ENCODE data around the gene PNKP. TPM values are rescaled to one million over a fixed set of nuclear protein-coding genes. Genes with fewer than 3 reads are reported as not detected.
A peak's percentile ranks its signal among the peaks of the same experiment; 100 is the strongest.

Gene PNKP
- total and polyA plus RNA-seq, 2 of the 8 experiments (the other 6 are each of a cell fraction or from before 2014, with no cell fraction given), result 45.8 to 105 TPM

- TF ChIP-seq SIN3A (conservative IDR thresholded peaks at IDR 0.05 in 1 of 2, IDR thresholded peaks at IDR 0.05 in 1 of 2; ENCODE audit: low read depth in 1 of 2, low read length in 2 of 2) (peak; percentile 41 to 81; a peak in 3 of 4 replicates), TBP (IDR thresholded peaks at IDR 0.05; ENCODE audit: low read depth, low read length) (peak; percentile 37; the same call in 1 of the 2 replicates), CREB1 (IDR thresholded peaks at IDR 0.05) (peak; percentile 82), SIX5 (IDR thresholded peaks at IDR 0.05; ENCODE audit: low read depth, low read length) (no peak), KDM1A (IDR thresholded peaks at IDR 0.05; ENCODE audit: borderline replicate concordance, low read length) (no peak), E2F6 (IDR thresholded peaks at IDR 0.05) (peak; percentile 100), ZNF274 (IDR thresholded peaks at IDR 0.05; ENCODE audit: borderline replicate concordance, extremely low read depth, low read length) (no peak), CTBP2 (IDR thresholded peaks at IDR 0.05; ENCODE audit: borderline replicate concordance, insufficient read depth, insufficient read length, low read length) (no peak), NRF1 (IDR thresholded peaks at IDR 0.05; ENCODE audit: low read depth, low read length) (no peak), EP300 (IDR thresholded peaks at IDR 0.05; ENCODE audit: borderline replicate concordance in 1 of 2, low read depth in 2 of 2, low read length in 2 of 2) (peak in 1 of 2 experiments; percentile 47; a peak in 1 of 3 replicates), BRCA1 (IDR thresholded peaks at IDR 0.05; ENCODE audit: low read depth, low read length) (no peak), CTCF (IDR thresholded peaks at IDR 0.05; ENCODE audit: control extremely low read depth in 1 of 3, insufficient read depth in 1 of 3, low read depth in 1 of 3, low read length in 3 of 3) (peak; percentile 77 to 94 (median 87)), SP4 (IDR thresholded peaks at IDR 0.05; ENCODE audit: low read length) (no peak), RAD21 (IDR thresholded peaks at IDR 0.05 in 1 of 2, conservative IDR thresholded peaks at IDR 0.05 in 1 of 2; ENCODE audit: low read depth in 2 of 2, low read length in 2 of 2) (peak; percentile 18 to 45; a peak in 3 of 4 replicates), SUZ12 (IDR thresholded peaks at IDR 0.05; ENCODE audit: low read length) (no peak), EZH2 (IDR thresholded peaks at IDR 0.05; ENCODE audit: low read depth, low read length, severe bottlenecking) (no peak), TAF1 (IDR thresholded peaks at IDR 0.05; ENCODE audit: low read depth, low read length) (peak; percentile 32; the same call in 1 of the 2 replicates)
Observed at GRCh38 chr19:49889687-49890348, 22.4 kb upstream of the PNKP start (continued).

Measured in H1 (cell line).